22Rv1 (cell line): ENCODE results near the gene SNRPD2.

ENCODE experiments used
- CTCF ChIP-seq: fragments of 450-650 bp; IDR thresholded peaks from 2 replicates; pipeline ENCODE4 v1.5.1; 2017; ENCODE audit warnings: mild to moderate bottlenecking
- ZFX ChIP-seq: fragments of 450-650 bp; IDR thresholded peaks from 2 replicates; pipeline ENCODE4 v1.6.1; 2017; ENCODE audit warnings: antibody characterized with exemption, borderline replicate concordance

- TF ChIP-seq CTCF, result no peak
- no peak for TF ChIP-seq ZFX
Measured at GRCh38 chr19:45664575-45664974, 27.2 kb downstream of the SNRPD2 start.
